NCI-H345 (cell line): ENCODE data around the gene CLDN20.
"Not testable (repeated sequence)": the region's sequence is repeated elsewhere in the genome, so short reads cannot be mapped to it uniquely, and the experiment has no call there.

Experiments used
- DNase-seq: peaks from one replicate; lab custom pipeline; 2025; lab: John Stamatoyannopoulos, UW

CLDN20 gene

DNA sequence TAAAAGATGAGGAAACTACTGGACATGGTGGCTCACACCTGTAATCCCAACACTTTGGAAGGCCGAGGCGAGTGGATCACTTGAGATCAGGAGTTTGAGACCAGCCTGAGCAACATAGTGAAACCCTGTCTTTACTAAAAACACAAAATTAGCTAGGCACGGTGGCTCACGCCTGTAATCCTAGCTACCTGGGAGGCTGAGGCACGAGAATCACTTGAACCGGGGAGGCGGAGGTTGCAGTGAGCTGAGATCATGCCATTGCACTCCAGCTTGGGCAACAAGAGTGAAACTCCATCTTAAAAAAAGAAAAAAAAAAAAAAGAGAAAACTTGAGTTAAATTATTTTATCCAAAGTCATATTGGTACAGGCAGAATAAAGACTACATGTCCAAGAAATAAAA, 49.1 kb downstream of the CLDN20 start:
- not testable (repeated sequence) for DNase-seq

DNA sequence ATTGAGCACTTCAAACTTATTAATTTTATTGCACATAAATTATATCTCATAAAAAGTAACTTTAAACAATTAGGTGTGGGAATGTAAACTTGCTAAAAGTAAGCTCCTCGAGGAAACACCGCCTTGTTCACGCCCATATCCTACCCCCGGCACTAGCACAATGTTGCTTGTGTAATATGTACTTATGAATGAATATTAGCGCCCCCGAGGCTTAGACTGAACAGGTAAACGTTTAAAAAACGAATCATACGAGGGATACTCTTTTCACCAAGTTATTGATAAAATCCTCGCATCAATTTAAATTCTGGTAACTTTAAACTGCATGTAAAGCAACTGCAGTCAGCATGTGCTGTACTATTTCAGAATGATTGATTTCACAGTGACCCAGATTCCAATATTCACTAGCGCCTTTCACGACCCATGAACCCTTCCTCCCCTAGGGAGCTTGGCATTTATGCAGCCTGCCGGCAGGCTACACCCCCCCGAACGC, 49.8 kb downstream of the CLDN20 start:
- DNase-seq: peak; percentile 7

DNA sequence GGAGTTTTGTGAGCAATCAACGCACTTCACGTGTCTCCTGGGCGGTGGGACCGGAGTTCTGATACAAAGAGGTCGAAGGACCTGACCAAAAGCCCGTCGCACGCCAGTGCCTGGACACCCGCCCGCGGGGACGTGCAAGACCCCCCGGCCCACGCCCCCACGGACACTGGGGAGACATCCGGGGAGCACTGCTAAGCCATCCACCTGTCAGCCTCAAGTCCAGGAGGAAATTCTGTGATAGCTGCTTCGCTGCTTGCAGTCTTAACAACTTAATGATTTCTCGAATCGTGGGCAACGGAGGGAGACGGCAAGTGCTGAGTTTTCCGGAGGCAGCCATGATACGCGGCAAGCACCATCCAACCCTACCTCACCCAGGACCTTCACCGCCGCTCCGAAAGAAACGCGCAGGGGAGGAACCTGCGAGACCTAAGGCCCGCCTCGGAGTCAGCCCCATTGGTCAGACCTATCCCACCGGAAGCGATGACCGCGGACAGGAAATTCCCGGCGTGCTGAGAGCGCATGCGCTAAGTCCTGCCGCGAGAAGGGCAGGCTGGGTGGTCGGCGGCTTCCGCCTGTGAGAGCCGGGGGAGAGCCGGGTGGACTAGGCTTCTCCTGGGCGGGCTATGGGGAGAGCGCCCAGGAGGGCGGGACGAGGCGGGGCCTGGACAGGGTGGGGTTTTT, 50.4 kb downstream of the CLDN20 start, which contains the start of gene TFB1M:
Gene TFB1M (minus strand): TSS at position 393 of the 681 bp plus-strand sequence. CDS start 56 bp downstream, at position 337.
- DNase-seq: peak; percentile 99

DNA sequence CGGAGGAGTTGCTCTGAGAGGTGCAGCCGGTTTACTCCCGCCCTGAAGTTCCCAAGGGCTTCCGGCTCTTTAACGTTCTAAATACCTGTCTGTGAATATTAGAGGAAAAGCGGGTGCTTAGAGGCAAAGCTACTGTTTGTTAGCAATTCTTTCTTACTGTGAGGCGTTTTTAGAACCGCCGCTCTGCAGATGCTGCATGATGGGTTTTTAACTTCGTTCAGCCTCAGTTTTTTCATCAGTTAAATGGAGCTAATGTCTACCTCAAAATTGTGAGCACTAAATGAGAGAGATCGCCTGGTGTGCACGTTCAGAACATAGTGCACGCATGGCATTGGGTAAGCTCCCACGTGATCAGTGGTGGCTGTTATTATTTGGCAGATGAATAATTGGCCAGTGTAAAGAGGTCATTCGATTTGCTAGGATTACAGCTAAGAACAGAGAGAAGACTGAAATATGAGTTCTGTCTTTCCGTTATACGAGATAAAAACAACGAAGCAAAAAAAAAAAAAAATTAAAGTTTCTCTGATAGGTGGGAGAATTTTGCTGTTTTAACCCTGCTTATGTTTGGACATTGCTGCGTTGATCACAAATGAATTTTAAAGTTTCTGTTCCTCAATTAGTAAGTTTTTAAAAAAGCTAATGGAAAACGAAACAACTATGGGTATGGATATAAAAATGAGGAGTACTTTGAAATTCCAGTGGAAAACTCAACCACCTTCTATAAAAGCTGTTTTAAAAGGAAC, 51.1 kb downstream of the CLDN20 start:
- DNase-seq: peak; percentile 75

DNA sequence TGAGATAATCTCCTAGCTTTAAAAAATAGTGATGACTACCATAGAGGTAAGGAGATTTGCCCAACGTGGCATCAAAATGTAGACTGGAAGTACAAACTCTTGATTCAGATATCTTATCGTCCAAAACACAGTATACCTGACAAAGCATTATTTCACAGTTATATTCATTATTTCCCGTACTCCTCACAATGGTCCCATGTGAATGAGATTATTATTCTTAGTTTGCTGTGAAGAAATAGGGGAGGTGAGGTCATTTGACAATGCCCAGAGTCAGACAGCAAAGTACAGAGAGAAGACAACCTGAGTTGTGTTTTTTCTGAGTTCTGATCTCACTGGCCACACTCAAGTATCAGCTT, 51.7 kb downstream of the CLDN20 start:
- DNase-seq: no peak

DNA sequence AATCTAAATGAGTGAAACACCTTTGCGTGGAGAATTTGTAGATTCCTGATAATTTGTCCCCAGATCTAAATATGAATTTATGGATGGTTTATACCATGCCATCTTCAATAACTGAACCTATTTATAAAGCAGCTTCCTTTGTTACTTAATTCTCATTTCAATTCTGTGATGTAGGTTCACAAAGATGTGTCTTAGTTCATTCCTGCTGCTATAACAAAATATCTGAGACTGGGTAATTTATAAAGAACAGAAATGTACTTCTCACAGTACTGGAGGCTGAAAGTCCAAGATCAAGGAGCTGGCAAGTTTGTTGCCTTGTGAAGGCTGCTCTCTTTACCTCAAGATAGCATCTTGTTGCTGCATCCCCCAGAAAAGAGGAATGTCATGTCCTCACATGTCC, 52.6 kb downstream of the CLDN20 start:
- DNase-seq: no peak

DNA sequence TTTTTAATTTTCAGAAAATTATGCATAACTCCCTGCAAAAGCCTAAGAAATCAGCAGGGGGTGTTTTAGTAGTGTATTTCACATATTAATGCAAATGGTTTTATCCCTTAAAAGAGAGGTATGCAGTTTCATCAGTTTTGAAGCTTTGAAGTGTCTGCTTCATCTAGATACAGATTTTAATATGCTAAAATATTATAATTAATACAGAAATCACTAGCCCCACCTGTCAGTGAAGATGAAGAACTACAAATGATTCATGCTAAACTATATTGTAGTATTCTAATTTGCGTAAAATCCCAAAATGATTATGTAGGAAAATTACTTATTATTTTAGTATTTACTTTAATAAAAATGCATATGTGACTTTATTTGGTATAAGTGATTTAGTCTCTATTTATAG, 53.4 kb downstream of the CLDN20 start:
- DNase-seq: no peak

DNA sequence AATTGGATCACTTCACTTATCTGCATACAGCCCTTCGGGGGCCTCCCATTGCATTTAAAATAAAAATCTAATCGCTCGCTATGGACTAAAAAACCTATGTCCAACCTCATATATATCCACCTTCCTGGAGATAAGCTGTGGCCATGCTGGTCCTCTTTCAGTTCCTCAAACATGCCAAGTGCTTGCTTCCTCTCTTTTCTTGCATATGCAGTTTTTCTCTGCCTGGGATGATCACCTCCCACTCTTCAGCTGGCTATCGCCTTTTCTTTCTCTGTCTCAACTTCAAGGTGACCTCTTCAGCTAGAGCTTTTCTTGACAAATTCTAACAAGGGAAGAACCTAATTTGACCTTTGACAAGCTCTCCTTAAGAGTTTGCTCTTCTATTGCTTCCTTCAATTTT, 56.1 kb downstream of the CLDN20 start:
- DNase-seq: no peak

DNA sequence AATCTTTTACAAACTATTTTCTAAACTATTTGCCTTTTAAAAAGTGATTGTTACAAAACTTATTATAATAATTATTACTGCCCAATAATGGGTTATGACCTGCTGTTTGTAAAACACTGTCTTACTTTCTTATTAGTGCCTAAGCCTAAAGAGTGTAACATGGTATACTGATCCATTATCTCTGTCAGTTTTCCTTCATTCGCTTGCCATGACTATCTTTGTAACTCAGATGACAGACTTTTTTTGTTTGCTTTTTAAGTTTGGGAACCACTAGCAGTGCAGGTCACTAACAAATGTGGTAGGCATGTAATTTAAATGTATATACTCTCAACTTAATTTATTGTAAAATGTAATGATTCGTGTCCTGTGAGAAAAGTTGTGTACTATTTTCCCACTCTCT, 60.4 kb downstream of the CLDN20 start:
- no peak for DNase-seq

DNA sequence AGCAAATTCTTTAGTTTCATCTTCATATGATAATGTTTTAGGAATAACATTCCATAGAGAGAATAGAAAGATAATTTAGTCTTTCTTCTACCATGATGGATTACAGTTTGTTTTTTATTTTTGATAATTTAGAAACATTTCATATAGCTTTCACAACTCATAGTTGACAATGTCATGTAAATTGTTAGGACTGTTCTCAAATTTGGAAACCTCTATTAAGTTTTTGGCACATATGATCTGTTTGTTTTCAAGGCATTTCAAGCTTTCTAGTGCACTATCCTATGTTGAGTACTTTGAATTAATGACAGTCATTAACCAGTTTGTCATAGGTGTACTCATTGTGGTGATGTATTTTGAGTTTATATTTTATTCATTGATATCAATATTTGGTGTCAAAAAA, 61.2 kb downstream of the CLDN20 start:
- no peak for DNase-seq

DNA sequence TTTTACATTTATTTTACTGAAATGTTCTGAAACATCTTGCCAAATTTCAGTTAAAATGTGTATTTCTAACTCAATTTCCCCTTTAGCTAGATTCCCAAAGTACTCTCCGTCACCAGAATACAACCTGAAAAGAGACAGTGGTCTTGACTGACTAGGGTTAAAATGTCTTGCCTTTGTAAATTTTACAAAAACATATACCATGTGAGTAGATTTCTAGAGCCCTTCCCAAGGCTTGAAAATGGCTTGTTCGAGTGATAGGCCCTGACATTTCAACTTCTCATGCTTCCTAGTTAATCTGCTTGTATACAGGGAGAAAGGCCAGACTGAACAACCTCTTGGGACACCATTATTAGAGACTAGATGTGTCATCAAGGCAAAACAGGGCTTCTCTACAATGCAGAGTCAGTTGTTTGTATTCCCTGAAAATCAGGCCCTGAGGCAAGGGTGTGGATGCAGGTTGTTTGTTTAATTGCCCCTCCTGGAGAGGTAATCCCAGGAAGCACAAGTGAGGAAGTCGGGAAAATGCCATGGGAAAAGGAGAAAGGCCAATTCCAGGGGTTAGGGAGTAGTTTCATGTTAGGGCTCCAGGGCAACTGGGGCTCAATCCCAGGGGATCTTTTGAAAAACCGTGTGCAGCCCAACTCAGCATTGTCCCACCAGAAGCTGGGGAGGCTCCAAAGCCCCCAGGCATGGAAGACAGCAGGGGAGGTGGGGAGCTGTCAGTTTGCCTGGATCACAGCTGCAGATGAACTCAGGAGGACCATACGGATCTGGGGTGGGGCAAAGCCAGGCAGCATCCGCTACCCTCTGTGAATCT, 62.1 kb downstream of the CLDN20 start:
- peak; percentile 13 for DNase-seq
